HG03378 (cell line): ENCODE results near the gene CCDC110.
"Not testable (repeated sequence)": the region's sequence is repeated elsewhere in the genome, so short reads cannot be mapped to it uniquely, and the experiment has no call there.

ENCODE experiments used
- ATAC-seq: cut with Tn5 transposase; IDR thresholded peaks from one replicate; pipeline ENCODE4 v1.9.1; 2021; ENCODE audit warnings: mild to moderate bottlenecking, moderate library complexity; ENCODE audit not compliant: unreplicated experiment

Gene CCDC110

DNA sequence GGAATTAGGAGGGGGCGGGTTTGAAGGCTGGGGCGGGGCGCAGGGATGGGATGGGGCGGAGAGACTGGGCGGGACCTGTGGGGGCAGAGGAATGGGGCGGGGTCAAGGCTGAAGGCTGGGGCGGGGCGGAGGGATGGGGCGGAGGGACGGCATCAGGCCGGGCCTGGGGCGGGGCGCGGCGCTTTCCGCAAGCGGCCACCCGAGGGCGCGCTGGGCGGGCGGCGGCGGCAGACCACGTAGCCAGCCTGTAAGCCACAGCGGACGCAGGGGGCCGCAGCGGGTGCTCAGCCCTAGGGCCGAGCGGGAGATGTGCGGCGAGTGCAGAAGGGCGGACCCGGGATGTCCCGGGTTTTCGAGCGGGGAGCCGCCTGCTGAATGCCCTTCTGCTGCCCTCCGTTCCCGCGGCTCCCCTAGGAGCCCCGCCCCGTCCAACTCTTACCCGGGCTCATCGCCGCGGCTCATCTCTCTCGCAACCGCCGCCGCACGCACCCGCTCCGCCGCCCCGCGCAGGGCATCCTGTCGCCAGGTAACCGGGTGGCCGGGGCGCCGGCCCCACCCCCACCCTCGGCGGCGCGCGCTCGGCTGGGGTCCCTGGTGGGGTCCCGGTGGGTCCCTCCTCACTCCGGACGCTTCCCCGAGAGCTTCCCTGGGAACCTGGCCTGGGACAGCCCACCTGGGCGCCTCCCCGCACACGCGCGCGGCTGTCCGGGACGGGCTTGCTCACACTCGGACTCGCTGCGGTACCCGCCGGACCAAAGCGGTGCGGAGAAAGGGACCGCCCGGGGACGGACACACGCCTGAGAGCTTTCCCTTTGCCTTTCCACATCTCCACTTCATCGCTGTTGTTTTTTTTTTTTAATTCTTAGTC is at the start of gene CCDC110:
Gene CCDC110, minus strand, starts transcription at position 499 of the 868 bp plus-strand sequence. Its CDS starts 50 bp downstream, at position 449.
- ATAC-seq, result peak; percentile 57

DNA sequence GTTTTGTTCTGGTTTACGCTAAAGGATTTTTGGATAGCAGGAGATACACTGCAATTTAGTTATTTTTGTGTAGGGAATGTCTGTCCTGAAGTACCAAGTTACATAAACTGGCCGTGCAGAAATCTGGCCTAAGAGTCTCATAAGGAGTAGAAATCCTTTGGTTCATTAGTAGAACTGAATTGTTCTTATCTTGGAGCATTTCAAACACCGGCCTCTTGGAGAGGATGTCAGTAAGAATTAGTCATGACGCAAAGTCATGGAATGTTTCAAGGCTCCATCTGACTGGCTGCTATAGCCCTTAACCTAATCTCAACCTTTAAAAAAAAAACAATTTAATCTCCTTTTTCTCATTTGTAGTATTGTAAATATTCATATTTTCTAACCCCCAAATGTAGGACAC is 48.6 kb upstream of the CCDC110 start:
- no peak for ATAC-seq

DNA sequence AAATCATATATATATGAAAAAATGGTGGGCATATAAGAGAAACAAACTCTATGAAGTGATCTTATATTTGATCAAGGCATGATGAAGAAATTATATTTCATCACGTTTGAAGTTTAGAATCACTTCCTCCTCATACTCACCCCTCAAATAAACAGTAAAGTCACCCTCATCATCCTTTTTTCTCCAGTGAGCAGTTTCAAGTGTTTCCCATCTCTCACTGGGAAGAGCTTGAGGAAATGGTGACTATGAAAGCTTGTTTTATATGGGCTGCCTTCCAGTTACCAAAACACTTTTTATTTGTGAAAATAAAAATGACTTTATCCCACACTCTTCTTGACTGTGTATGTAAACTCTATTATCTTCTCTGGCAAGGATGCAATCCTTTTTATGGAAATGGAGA is 47.0 kb upstream of the CCDC110 start:
- ATAC-seq, result no peak

DNA sequence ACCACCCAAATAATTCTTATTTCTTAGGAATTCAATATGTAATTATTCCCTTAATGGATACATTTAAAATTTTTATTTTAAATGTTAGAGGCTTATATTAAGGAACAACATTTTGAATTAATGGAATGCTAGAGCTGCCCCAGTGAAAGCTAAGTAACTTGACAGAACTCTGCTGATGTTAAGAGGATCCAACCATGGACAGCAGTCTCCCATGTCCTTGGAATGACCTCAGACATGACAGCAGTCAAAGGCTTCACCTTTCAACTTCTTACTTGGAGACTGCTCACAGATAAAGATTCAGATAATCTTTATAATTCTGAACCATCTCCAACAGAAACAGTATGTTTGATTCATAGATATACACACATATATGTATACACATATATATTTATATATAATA is 46.5 kb upstream of the CCDC110 start:
- no peak for ATAC-seq

DNA sequence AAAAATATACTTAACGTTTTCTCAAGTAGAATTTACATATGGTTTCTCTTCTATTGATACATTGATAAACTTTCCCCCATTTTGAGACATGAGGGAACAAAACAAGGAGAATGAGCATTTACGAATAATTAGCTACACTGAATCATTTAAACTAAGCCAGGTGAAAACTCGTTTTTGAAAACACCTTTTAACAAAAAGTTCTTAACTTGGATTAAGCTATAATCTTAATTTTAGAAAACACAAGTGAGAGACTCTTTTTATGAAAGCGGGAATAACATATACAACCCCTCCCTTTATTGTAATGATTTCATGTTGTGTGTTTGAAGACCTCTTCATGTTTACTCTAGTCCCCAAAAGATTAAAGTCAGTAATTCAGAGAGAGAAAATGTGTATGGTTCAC is 43.7 kb upstream of the CCDC110 start:
- no peak for ATAC-seq

DNA sequence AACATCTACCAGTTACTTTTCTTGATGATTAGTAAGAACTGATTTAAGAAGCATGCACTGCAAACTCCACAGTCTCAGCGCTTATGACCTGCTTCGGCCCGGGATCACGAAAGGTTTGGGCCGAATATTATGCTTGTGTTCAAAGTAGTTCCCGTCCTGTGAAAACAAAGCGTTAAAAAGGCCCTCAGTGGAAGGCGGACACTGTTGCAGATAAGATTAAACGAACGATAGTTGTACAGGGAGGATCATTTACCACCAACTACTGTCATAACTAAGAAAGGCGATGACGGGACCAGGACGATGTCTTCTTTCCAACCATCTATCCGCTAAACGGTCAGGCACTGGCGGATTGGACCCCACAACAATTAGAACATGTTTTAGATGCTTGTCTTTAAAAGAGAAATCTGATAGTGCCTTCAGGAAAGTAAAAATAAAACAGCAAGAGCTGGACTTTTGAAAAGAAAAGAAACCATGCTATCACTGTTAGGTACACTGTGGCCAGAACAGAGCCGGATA is 42.7 kb upstream of the CCDC110 start:
- no peak for ATAC-seq

DNA sequence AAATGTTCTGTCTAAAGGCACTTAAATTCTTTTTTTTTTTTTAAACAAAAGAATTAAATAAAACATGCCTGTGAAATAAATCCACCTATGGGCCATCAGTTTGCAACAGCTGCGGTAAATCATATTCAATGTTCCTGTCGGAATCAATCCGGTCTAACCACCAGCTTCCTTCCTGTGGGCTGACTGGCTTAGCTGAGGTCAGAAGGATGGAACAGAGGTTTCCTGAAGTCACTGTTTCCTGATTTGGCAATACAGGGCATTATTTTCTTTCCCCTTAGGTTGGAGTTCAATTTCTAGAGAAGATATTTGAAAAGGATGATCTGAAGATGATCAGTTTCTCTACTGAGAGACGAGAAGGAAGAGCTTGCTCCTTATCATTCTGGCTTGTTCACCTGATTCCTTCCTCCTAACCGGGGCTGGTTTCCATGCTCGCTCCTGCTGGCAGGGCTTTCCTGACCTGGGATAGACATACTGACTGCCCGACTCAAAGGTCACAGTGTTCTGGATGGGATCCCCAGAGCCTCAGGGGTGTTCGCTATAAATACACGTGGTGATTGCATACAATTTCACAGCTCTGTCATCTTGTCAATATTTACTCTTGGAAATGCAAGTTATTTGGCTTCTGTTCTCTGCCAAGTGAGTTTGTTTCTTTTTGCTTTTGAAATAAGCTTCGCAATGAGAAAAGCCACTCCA is 42.1 kb upstream of the CCDC110 start:
- no peak for ATAC-seq

DNA sequence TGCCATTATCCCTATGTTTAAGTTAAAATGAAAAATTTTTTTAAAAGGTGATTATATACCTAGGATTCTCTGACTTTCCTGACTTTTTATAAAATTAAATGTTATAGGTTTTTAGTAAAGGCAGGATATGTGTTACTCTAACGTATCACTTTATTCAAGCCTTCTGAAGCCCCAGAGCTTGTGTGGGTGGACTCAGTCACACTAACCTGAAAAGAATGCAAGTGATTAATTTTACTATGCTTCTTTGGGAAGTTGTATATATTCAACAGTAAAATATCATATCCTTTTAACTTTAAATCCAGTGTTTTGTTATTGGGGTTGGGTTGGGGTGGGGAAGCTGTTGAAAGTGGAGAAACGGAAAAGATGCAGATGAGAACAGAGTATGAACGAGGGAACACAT is 41.0 kb upstream of the CCDC110 start:
- ATAC-seq, result no peak

DNA sequence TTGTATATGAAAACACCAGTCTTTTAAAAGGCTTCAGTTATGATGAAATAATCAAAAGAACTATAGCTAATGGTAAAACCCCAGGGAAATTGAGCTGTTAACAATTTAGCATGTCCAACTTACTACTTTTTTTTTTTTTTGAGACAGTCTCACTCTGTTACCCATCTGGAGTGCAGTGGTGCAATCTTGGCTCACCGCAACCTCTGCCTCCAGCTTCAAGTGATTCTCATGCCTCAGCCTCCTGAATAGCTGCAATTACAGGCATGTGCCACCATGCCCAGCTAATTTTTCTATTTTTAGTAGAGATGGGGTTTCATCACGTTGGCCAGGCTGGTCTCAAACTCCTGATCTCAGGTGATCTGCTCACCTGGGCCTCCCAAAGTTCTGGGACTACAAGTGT is 39.7 kb upstream of the CCDC110 start:
- ATAC-seq, result not testable (repeated sequence)

DNA sequence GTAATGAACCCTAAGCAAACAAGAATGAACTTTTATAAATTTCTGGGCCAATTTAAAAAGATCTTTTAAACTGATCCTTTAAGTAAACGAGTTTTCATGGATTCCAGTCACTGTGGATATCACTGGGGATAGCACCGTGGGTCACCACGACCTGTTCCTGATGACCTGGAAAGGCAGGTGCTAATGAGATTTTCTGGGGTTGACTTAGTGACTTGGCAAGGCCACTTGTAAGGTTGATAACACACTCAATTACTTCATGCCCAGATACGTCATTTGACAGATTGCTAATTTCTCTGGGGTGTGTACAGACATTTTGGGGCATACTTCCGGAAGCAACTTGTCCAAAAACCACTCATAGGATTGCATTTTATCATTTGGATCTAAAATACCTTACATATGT is 39.3 kb upstream of the CCDC110 start:
- no peak for ATAC-seq

DNA sequence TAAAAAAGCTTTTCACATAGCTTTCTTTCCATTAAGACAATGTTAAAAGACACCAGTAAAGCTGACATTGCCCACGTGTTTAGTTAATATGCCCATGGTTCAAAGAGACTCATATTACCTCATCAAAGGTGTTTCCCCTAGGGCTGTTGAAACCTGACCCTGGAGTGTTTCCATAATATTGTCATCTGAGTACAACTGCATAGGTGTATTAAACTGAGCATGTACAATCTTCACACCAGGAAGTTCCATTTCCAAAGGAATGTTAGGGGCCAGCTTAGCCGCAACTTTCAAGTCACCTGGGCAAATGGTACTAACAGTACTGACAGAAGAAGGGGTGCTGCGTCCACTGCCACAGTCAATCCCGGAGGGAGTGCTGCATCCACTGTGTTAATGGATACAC is 36.6 kb upstream of the CCDC110 start:
- ATAC-seq, result peak; percentile 53

DNA sequence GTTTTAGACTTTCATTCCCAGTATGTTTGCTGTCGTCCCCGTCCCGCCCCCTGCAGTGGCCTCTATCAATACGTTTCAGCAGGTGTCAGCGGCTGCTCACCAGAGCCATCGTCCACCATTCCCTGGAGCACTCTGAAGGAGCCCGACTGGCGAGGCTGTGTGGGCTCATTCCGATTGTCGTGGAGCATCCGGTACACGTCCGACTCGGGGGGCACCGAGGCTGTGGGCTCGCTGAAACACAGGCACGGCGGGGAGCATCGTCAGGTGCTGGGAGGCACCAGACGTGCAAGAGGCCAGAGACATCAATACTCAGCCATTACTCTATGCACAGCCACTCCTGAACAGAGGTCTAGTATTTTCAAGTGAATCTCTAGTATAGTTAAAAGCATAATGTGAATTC is 34.9 kb upstream of the CCDC110 start:
- no peak for ATAC-seq

DNA sequence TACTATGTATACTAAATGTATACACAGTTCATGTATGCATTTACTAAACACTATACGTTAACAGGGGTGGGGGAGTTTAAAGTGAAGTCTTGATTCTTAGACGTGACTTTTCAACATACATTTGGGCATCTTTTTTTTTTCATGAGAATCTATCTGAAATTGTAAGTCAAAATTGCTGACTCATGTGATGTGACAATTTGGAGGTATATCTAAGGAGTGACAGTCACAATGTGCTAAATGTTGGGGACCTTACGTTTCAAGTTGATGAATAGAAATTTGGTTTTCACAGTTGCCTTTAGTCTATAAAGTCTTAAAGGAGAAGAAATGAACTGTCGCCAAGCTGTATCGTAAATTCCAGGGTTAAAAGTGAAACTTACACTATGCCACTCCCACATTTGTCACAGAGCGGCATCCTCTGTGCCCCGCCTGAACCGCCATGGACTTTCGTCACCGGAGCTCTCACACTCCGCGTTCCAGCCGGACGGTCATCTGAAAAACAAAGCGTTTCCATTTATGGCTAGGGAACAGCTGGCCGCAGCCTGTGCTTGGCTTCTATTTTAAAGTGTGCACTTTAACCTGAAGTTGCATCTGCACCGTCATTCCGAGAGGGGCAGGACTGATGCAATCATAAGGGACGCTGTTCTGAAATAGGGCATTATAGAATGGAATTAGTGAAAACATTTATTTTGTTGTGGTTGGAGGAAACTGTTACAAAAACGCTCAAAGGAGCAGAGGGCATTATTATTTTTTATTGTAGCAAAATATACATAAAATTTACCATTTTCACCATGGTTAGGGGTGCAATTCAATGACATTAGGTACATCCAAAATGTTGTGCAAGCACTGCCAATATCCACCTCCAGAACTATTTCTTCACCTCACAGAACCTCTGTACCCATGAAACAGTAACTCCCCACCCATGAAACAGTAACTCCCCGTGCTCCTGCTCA is 32.8 kb upstream of the CCDC110 start:
- ATAC-seq, result no peak

DNA sequence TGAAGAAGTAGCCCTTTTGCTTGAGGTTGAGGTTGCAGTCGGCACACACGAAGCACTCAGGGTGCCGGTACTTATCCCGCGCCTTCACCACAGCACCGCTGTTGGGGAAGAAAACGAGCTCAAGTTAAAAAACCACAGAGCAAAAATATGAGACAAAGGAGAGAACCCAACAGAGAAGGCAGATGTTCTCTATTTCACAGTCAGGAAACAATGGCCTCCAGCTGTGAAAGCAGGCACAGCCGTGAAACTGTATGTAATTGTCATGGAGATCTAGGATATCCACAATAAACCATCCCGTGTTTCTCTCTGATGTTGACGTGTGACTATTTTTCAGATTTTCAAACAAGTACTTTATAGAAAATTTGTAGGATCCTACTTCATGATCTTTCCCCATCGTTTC is 30.9 kb upstream of the CCDC110 start:
- ATAC-seq, result no peak

DNA sequence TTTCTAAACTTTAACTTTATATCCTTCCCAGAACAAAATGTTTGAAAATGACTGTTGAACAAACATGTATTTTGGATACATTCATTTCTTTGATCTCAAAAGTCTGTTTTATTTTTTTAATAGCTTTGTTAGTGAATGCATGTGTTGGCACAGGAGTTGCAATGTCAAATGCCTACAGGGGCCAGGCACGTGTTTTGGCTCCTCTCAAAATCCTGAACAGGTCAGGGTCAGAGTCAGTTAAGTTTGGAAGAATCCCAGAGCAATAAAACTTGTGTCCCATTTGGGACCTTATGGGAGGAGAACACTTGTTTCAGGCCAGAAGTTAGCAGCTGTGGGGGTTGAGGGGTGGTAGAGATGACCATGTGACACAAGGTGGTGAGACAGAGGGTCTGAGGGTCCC is 29.0 kb upstream of the CCDC110 start:
- no peak for ATAC-seq

DNA sequence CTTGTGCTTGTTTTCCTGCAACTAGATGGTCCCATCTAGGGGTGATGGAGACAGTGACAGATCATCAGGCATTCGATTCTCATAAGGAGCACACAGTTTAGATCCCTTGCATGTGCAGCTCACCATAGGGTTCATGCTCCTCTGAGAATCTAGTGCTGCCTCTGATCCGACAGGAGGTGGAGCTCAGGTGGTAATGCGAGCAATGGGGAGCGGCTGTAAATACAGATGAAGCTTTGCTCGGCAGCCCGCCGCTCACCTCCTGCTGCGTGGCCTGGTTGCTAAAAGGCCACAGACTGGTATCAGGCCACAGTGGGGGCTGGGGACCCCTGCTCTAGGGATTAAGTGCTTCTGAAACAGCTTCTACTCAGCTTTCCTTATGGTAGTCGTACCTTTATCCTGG is 28.5 kb upstream of the CCDC110 start:
- ATAC-seq, result no peak

DNA sequence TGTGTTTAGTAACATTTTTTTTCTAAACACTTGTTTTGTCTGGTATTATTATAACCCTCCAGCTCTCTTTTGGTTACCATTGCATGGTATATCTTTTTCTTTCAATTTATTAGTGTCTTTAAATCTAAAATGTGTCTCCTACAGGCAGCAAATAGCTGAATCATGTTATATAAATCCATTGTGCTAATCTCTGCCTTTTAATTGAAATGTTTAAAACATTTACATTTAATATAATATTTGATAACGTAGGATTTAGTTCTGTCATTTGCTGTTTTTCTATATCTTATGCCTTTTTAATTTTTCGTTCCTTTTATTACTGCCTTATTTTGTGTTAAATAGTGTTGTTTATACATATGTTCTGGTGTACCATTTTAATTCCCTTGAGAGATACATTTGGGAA is 17.1 kb upstream of the CCDC110 start:
- ATAC-seq, result no peak

DNA sequence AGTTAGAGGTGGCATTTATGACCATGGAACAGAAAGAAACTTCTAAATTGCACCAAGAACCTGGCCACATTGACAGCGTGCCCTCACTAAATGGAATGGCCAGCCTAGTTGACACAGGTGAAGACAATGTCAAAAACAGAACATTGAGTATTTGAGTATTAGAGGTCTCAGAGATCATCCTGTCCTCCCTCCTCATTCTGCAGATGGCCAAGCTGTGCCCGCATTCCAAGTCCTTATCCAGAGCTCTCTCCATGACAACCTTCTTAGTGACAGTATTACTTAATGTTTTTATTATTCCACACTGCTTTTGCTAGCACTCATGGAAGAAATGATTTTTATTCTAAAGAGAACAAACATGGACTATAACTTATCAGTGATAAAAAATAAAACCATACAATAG is 9.9 kb upstream of the CCDC110 start:
- ATAC-seq, result no peak

DNA sequence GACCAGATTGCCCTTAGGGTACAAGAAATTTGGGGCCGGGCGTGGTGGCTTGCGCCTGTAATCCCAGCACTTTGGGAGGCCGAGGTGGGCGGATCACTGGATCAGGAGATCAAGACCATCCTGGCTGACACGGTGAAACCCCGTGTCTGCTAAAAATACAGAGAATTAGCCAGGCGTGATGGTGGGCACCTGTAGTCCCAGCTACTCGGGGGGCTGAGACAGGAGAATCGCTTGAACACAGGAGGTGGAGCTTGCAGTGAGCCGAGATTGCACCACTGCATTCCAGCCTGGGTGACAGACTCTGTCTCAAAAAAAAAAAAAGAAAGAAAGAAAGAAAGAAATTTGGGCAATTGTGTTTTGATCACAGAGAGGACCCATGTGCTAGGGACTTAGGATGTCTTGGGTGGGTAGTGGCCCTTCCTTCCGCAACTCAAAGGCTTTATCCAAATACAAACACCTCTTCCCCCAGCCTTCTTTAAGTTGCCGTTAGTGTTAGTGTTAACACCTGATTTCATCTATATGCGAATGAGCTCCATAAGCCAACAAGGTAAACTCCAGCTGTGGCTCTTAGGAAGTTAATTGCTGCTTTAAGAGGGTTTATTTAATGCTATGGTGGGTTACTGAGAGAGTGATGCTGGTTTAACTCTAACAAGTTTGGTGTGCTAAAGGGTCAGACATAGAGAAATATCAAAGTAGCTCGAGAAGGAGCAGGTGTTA is 8.6 kb upstream of the CCDC110 start:
- ATAC-seq, result no peak

DNA sequence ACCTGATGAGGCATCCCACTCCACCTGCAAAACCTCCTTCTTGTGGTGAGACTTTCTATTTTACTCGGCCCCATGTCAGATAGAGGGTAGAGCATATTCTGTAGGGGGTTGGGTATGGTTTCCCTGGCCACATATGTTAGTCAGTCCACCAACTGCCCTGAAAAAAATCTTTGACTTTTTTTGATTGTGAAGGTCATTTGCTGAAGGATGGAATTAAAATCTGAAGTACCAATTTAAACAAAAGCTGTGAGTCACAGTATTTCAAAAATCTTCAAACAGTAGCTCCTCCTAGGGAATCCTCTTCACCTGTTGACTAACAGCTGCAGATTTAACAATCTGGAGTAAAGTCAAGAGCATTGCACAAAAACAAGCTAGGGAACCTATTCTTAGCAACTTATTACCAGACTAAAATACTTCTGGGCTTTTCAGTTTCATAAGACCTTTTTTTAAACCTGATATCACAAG is 8.0 kb upstream of the CCDC110 start:
- peak; percentile 93 for ATAC-seq
